Left lung (tissue), 10 donors: ENCODE measurements around the gene MPZ. TPM values are rescaled to one million over a fixed set of nuclear protein-coding genes. Genes with fewer than 3 reads are reported as not detected.
A peak's percentile ranks its signal among the peaks of the same experiment; 100 is the strongest.

Experiments
- ATAC-seq: fragments of 200-7000 bp; cut with Tn5 transposase; one replicate; pipeline ENCODE4 v1.9.1; 2020; ENCODE audit warnings: moderate library complexity
- DNase-seq, 4 donors: peaks; one replicate each; pipeline ENCODE4 v3.0.0-alpha.2; 2013 to 2020
- H3K27ac ChIP-seq, 2 donors: fragments of 200-600 bp; sonication (generic) in 1 of 2; one replicate each; pipeline versions ENCODE4 v1.5.0 to v1.8.0; 2020 to 2021
- H3K27me3 ChIP-seq, 2 donors: fragments of 200-600 bp; sonication (generic) in 1 of 2; one replicate each; pipeline versions ENCODE4 v1.5.0 to v1.8.0; 2020 to 2021
- H3K36me3 ChIP-seq, 2 donors: fragments of 200-600 bp; sonication (generic) in 1 of 2; one replicate each; pipeline versions ENCODE4 v1.5.0 to v1.8.0; 2020 to 2021
- H3K4me1 ChIP-seq, 2 donors: fragments of 200-600 bp; one replicate each; pipeline ENCODE4 v1.8.0; 2021
- H3K4me3 ChIP-seq, 2 donors: fragments of 200-600 bp; sonication (generic) in 1 of 2; one replicate each; pipeline versions ENCODE4 v1.5.0 to v1.8.0; 2020 to 2021; ENCODE audit warnings: mild to moderate bottlenecking in 1 of 2
- H3K9me3 ChIP-seq, 2 donors: fragments of 200-600 bp; sonication (generic) in 1 of 2; one replicate each; pipeline versions ENCODE4 v1.5.0 to v1.8.0; 2020 to 2021
- intact Hi-C, 2 donors: fragments of 100-400 bp; cut with DNase I; formaldehyde crosslinking; loops; one replicate each; pipeline versions ENCODE4 v1.11.2 to v1.14.2; 2022
- polyA plus RNA-seq, 6 donors: library from polyadenylated mRNA; unstranded; fragments of 120-200 nt; gene quantifications; one replicate each; pipeline ENCODE4 v1.2.1, GENCODE V29; 2013; ENCODE audit not compliant: insufficient read length in 6 of 6
- total RNA-seq, 2 donors: library from RNA; stranded (reverse); fragmentation: NEBNext Ultra II Directional; extraction: Animal tissue kit (Norgen Biotek cat#: 25700); gene quantifications; one replicate each; pipeline ENCODE4 v1.2.1, GENCODE V29; 2021
- TF ChIP-seq, protein P1 (sequence below), 2 donors: fragments of 200-600 bp; sonication (generic) in 1 of 2; IDR thresholded peaks; one replicate each; pipeline versions ENCODE4 v1.5.0 to v1.8.0; 2021; ENCODE audit warnings: antibody characterized with exemption in 2 of 2
- donor health status: DM: no; HTN: yes; CAD: no.
- donor health status: DM: no; HTN: no; CAD: no.

Gene MPZ
- total and polyA plus RNA-seq, 8 donors = 2.0 to 5.5 (median 2.7) TPM

DNA sequence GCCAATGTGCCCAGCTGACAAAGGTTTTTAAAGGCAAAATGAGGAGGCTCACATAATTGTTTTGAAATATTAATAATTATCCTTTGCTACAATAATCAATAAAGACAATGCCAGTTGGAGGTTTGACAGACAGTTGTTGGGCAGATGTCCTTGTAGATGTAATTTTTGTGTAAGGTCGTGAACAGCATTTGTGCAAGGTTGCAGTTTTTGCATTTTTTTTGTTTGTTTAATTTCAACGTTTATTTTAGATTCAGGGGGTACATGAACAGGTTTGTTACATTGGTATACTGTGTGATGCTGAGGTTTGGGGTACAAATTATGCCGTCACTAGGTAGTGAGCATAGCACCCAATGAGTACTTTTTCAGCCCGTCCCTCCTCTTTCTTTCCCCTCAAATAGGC is 9.3 kb downstream of the MPZ start:
- TF ChIP-seq, protein P1, sequence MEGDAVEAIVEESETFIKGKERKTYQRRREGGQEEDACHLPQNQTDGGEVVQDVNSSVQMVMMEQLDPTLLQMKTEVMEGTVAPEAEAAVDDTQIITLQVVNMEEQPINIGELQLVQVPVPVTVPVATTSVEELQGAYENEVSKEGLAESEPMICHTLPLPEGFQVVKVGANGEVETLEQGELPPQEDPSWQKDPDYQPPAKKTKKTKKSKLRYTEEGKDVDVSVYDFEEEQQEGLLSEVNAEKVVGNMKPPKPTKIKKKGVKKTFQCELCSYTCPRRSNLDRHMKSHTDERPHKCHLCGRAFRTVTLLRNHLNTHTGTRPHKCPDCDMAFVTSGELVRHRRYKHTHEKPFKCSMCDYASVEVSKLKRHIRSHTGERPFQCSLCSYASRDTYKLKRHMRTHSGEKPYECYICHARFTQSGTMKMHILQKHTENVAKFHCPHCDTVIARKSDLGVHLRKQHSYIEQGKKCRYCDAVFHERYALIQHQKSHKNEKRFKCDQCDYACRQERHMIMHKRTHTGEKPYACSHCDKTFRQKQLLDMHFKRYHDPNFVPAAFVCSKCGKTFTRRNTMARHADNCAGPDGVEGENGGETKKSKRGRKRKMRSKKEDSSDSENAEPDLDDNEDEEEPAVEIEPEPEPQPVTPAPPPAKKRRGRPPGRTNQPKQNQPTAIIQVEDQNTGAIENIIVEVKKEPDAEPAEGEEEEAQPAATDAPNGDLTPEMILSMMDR (IDR thresholded peaks at IDR 0.05) = no peak
- no peak for DNase-seq
- H3K4me1 ChIP-seq = peaks cover 0 to 47% of the 10 kb centered on the region in 2 donors
- ATAC-seq = no peak
- H3K27me3 ChIP-seq = no peaks in the 10 kb centered on the region
- H3K27ac ChIP-seq = no peak overlapping the region
- no peak overlapping the region for H3K4me3 ChIP-seq
- intact Hi-C loops = no loop called here
- H3K36me3 ChIP-seq = no peaks in the 10 kb centered on the region
- H3K9me3 ChIP-seq = no peaks in the 10 kb centered on the region

DNA sequence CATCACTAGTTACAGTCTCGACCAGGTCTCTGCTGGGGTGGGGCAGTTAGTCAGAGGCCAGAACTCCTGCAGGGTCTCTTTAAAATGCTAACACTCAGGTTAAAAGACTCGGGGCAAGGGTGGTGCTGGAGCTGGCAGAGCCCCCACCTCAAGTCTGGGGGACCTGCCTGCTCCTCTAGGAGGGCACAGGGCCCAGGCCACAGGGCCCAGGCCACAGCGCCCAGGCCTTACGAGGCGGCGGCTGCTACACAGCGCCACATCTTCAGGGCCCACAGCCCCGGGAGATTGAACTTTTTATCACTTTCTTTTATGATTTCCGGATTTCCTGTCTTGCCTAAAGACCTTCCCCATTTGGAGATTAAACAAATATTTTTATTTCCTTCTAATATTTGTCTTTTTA is 10.4 kb downstream of the MPZ start:
- no peak for DNase-seq
- TF ChIP-seq, protein P1 (IDR thresholded peaks at IDR 0.05) = no peak
- Histone ChIP-seq H3K27me3 (no peaks in the 10 kb centered on the region), H3K36me3 (no peaks in the 10 kb centered on the region), H3K27ac (no peak overlapping the region), H3K9me3 (no peaks in the 10 kb centered on the region), H3K4me3 (no peak overlapping the region), H3K4me1 (peaks cover 0 to 37% of the 10 kb centered on the region in 2 donors)
- no peak for ATAC-seq
- intact Hi-C loops = no loop called here

DNA sequence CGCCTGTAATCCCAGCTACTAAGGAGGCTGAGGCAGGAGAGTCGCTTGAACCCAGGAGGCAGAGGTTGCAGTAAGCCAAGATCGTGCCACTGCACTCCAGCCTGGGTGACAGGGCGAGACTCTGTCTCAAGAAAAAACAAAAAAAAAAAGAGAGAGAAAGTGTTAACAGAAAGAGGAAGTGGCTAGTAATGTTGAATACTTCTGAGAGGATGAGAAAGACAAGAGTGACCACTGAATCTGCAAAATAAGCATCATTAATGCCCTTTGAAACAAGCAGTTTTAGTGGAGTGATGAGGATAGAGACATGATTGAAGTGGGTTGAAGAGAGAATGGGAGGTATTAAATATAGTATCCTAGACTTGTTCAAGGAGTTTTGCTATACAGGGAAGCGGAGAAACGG is 11.7 kb downstream of the MPZ start:
- no peak for DNase-seq
- Histone ChIP-seq H3K27ac (peak overlapping the region in 1 of 2 donors; percentile 53), H3K4me1 (peaks cover 0 to 24% of the 10 kb centered on the region in 2 donors), H3K4me3 (no peak overlapping the region), H3K9me3 (no peaks in the 10 kb centered on the region), H3K27me3 (no peaks in the 10 kb centered on the region), H3K36me3 (no peaks in the 10 kb centered on the region)
- TF ChIP-seq, protein P1 (IDR thresholded peaks at IDR 0.05) = no peak
- intact Hi-C loops = no loop called here
- no peak for ATAC-seq

DNA sequence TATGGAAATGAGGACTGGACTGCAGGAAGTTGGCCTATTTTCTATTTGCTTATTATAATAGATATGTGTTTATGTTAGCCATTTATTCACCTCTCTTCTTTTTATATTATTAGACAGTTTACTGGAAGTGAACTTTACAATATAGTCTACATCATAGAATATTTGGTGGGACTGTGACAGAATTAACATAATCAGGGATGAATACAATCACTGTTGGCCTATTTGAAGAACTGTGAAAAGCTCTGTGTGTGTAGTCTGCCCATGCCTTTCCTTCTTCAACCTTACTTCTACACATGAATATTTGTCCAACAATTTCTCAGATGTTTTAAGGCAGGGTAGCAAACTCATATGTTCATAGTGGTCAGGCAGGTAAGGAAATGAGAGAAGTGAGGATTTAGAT is 12.4 kb downstream of the MPZ start:
- ATAC-seq = no peak
- no peak overlapping the region for H3K4me3 ChIP-seq
- no peaks in the 10 kb centered on the region for H3K9me3 ChIP-seq
- TF ChIP-seq, protein P1 (IDR thresholded peaks at IDR 0.05) = no peak
- peak overlapping the region in 1 of 2 donors; percentile 53 for H3K27ac ChIP-seq
- H3K4me1 ChIP-seq = peaks cover 0 to 18% of the 10 kb centered on the region in 2 donors
- intact Hi-C loops = no loop called here
- no peaks in the 10 kb centered on the region for H3K27me3 ChIP-seq
- no peak for DNase-seq
- H3K36me3 ChIP-seq = no peaks in the 10 kb centered on the region

- Histone ChIP-seq H3K36me3 (no peaks in the 10 kb centered on the region), H3K27me3 (no peaks in the 10 kb centered on the region), H3K4me1 (no peaks in the 10 kb centered on the region), H3K4me3 (no peak overlapping the region), H3K9me3 (no peaks in the 10 kb centered on the region), H3K27ac (no peak overlapping the region)
- intact Hi-C loops = no loop called here
- ATAC-seq = no peak
- no peak for DNase-seq
- TF ChIP-seq, protein P1 (IDR thresholded peaks at IDR 0.05) = no peak
These were observed 19.0 kb downstream of the MPZ start for GRCh38 chr1:161290779-161291178.
